GM12878 (cell line): Measurements from ENCODE around the gene HMCN1. TPM values are rescaled to one million over a fixed set of nuclear protein-coding genes. Genes with fewer than 3 reads are reported as not detected.

ENCODE experiments used
- ATAC-seq: fragments of 200-7000 bp; cut with Tn5 transposase; 3 replicates; pipeline ENCODE4 v1.9.1; 2020; ENCODE audit warnings: mild to moderate bottlenecking, moderate library complexity
- BruUV-seq: library from RNA; stranded (reverse); fragments of 400-500 nt; replicated peaks from 2 replicates; lab custom pipeline; 2021; lab: Mats Ljungman, UMichigan
- CTCF ChIA-PET: fragments of 300-600 bp; sonication (Branson Sonifier 250); formaldehyde crosslinking; extraction: SDS; loops from one replicate; lab custom pipeline; 2021; ENCODE audit warnings: inconsistent platforms; lab: Yijun Ruan, JAX
- POLR2A ChIA-PET: fragments of 350-600 bp; formaldehyde crosslinking; extraction: SDS; loops from one replicate; lab custom pipeline; 2021; ENCODE audit warnings: inconsistent platforms; lab: Charles Lee
- RAD21 ChIA-PET: fragments of 300-600 bp; sonication (Branson Sonifier 250); formaldehyde crosslinking; loops from one replicate; lab custom pipeline; 2023; ENCODE audit warnings: antibody characterized with exemption; ENCODE audit not compliant: unreplicated experiment; lab: Charles Lee
- SMC1A ChIA-PET: fragments of 300-600 bp; sonication (Branson Sonifier 250); formaldehyde crosslinking; loops from one replicate; lab custom pipeline; 2023; ENCODE audit not compliant: unreplicated experiment, uncharacterized antibody; lab: Charles Lee
- DNase-seq: peaks from one replicate; pipeline ENCODE4 v3.0.0-alpha.2; 2011; ENCODE audit warnings: low read depth, low spot score
- FAIRE-seq: peaks from 3 replicates; lab custom pipeline; 2011; peaks lifted over from hg19 to GRCh38; lab: Jason Lieb, UNC
- H2AFZ ChIP-seq: 2 replicates; pipeline ENCODE4 v1.6.0; 2011; ENCODE audit warnings: low read depth, low read length, control low read depth; ENCODE audit not compliant: control insufficient read depth
- H3K27ac ChIP-seq: 2 replicates; pipeline ENCODE4 v1.5.1; 2011; ENCODE audit warnings: control low read depth; ENCODE audit not compliant: control insufficient read depth, insufficient read depth
- H3K27me3 ChIP-seq, 2 experiments: replicated peaks in 1 of 2; 2 replicates each; pipeline versions ENCODE4 v1.6.0 to v1.6.1; 2011; ENCODE audit warnings: low read length in 1 of 2; ENCODE audit not compliant: control insufficient read depth in 2 of 2, insufficient read depth in 2 of 2
- H3K36me3 ChIP-seq, 2 experiments: 2 replicates each; pipeline ENCODE4 v1.5.1; 2011; ENCODE audit warnings: low read length in 1 of 2; ENCODE audit not compliant: control insufficient read depth in 2 of 2, insufficient read depth in 2 of 2
- H3K4me1 ChIP-seq: 2 replicates; pipeline ENCODE4 v1.6.1; 2011; ENCODE audit warnings: mild to moderate bottlenecking, low read length, moderate library complexity, mixed read lengths; ENCODE audit not compliant: control insufficient read depth, insufficient read depth
- H3K4me2 ChIP-seq: 2 replicates; pipeline ENCODE4 v1.6.0; 2011; ENCODE audit warnings: control low read depth; ENCODE audit not compliant: control insufficient read depth, insufficient read depth
- H3K4me3 ChIP-seq: fragments of 200-600 bp; sonication (generic); 2 replicates; pipeline ENCODE4 v1.5.1; 2016
- H3K79me2 ChIP-seq: 2 replicates; pipeline ENCODE4 v1.6.0; 2011; ENCODE audit warnings: low read length; ENCODE audit not compliant: control insufficient read depth, insufficient read depth
- H3K9ac ChIP-seq: 2 replicates; pipeline ENCODE4 v1.8.0; 2011; ENCODE audit warnings: low read length, control low read depth, mixed read lengths; ENCODE audit not compliant: control insufficient read depth, insufficient read depth
- H3K9me3 ChIP-seq: replicated peaks from 3 replicates; pipeline ENCODE4 v1.5.1; 2011; ENCODE audit warnings: mild to moderate bottlenecking, low read length; ENCODE audit not compliant: control insufficient read depth, insufficient read depth
- H4K20me1 ChIP-seq: 2 replicates; pipeline ENCODE4 v1.6.0; 2011; ENCODE audit not compliant: control insufficient read depth, insufficient read depth
- BACH1 ChIP-seq: fragments of 450-650 bp; IDR thresholded peaks from 2 replicates; pipeline ENCODE4 v1.6.1; 2017; ENCODE audit warnings: mild to moderate bottlenecking, borderline replicate concordance
- BMI1 ChIP-seq: fragments of 450-650 bp; IDR thresholded peaks from 2 replicates; pipeline ENCODE4 v1.6.1; 2016; ENCODE audit warnings: mild to moderate bottlenecking, moderate library complexity, borderline replicate concordance
- LARP7 ChIP-seq: fragments of 450-650 bp; IDR thresholded peaks from 2 replicates; pipeline ENCODE4 v1.6.1; 2017; ENCODE audit warnings: mild to moderate bottlenecking
- NR2C1 ChIP-seq: fragments of 450-650 bp; IDR thresholded peaks from 2 replicates; pipeline ENCODE4 v1.6.1; 2017; ENCODE audit warnings: antibody characterized with exemption, mild to moderate bottlenecking, moderate library complexity
- PAX5 ChIP-seq: IDR thresholded peaks from 2 replicates; pipeline ENCODE4 v1.6.1; 2011; ENCODE audit warnings: low read depth, low read length, borderline replicate concordance
- STAT1 ChIP-seq: fragments of 450-650 bp; conservative IDR thresholded peaks from 2 replicates; pipeline ENCODE4 v1.6.1; 2014; ENCODE audit warnings: antibody characterized with exemption, mild to moderate bottlenecking
- WGBS: methylation state at CpG from one replicate; pipeline ENCODE4 v1.1.6; 2016; ENCODE audit warnings: low lambda C conversion rate; ENCODE audit not compliant: insufficient replicate concordance, insufficient coverage; ENCODE audit errors: missing lambda C conversion rate; 5-methylcytosine and 5-hydroxymethylcytosine counted together
- in situ Hi-C: fragments of 300-500 bp; cut with MboI; formaldehyde crosslinking; loops from 9 replicates; pipeline ENCODE4 v1.14.3; 2018; ENCODE audit warnings: mixed read lengths
- intact Hi-C: fragments of 100-400 bp; cut with micrococcal nuclease; formaldehyde crosslinking; loops from one replicate; pipeline ENCODE4 v1.14.2; 2022; ENCODE audit not compliant: unreplicated experiment
- polyA plus RNA-seq, 11 experiments: library from polyadenylated mRNA; depleted of rRNA in 4 of 11; unstranded in 6 of 11; stranded (reverse) in 5 of 11; fragments of >200 nt; fragmentation: Nextera tagmentation in 4 of 11; fragmentation: Illumina TruSeq in 1 of 11; extraction: Ambion mirVana in 4 of 11; extraction: Trizol in 1 of 11; gene quantifications; 1 replicate in 1 of 11; 2 replicates in 10 of 11; pipeline versions ENCODE4 v1.2.1 to v1.2.3, GENCODE V29; 2011 to 2016; ENCODE audit warnings: inconsistent platforms in 2 of 11, missing spikeins in 2 of 11, low read depth in 1 of 11
- total RNA-seq, 4 experiments: library from RNA; depleted of rRNA in 3 of 4; stranded (reverse); fragments of >200 nt in 3 of 4; fragmentation: Illumina TruSeq in 1 of 4; extraction: Trizol in 1 of 4; gene quantifications; 2 replicates each; pipeline versions ENCODE4 v1.2.1 to v1.2.3, GENCODE V29; 2013 to 2021
- TF ChIP-seq, protein P1 (sequence below): fragments of 150-350 bp; IDR thresholded peaks from 2 replicates; pipeline ENCODE4 v1.6.1; 2016; ENCODE audit warnings: low read depth, low read length

HMCN1 gene
- total and polyA plus RNA-seq, 10 of the 15 experiments (the other 5 are each of a cell fraction or from before 2014, with no cell fraction given) = under 0.01 to 0.07 TPM; not detected in 8

- TF ChIP-seq, protein P1, sequence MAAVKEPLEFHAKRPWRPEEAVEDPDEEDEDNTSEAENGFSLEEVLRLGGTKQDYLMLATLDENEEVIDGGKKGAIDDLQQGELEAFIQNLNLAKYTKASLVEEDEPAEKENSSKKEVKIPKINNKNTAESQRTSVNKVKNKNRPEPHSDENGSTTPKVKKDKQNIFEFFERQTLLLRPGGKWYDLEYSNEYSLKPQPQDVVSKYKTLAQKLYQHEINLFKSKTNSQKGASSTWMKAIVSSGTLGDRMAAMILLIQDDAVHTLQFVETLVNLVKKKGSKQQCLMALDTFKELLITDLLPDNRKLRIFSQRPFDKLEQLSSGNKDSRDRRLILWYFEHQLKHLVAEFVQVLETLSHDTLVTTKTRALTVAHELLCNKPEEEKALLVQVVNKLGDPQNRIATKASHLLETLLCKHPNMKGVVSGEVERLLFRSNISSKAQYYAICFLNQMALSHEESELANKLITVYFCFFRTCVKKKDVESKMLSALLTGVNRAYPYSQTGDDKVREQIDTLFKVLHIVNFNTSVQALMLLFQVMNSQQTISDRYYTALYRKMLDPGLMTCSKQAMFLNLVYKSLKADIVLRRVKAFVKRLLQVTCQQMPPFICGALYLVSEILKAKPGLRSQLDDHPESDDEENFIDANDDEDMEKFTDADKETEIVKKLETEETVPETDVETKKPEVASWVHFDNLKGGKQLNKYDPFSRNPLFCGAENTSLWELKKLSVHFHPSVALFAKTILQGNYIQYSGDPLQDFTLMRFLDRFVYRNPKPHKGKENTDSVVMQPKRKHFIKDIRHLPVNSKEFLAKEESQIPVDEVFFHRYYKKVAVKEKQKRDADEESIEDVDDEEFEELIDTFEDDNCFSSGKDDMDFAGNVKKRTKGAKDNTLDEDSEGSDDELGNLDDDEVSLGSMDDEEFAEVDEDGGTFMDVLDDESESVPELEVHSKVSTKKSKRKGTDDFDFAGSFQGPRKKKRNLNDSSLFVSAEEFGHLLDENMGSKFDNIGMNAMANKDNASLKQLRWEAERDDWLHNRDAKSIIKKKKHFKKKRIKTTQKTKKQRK = no peak
- TF ChIP-seq BMI1 (no peak), BACH1 (no peak), NR2C1 (no peak), PAX5 (no peak)
Observed at GRCh38 chr1:186113461-186113860, 379.3 kb downstream of the HMCN1 start (continued).

- no peak overlapping the region for H3K4me2 ChIP-seq
- 0% methylated on average over 1 of the region's 1 CpG for WGBS
- in situ Hi-C loops (no loop called here), intact Hi-C loops (no loop called here)
- ChIA-PET RAD21 (no interaction called here), POLR2A (no interaction called here), SMC1A (no interaction called here)
- no peak overlapping the region for H3K27ac ChIP-seq
- H4K20me1 ChIP-seq = no peaks in the 10 kb centered on the region
- ATAC-seq (no peak), FAIRE-seq (no peak)
- no peaks in the 10 kb centered on the region for H3K36me3 ChIP-seq
- H2AFZ ChIP-seq = no peak overlapping the region
- no peak overlapping the region for H3K4me3 ChIP-seq
- H3K4me1 ChIP-seq = no peaks in the 10 kb centered on the region
- no peak overlapping the region for H3K9ac ChIP-seq
- no peaks in the 10 kb centered on the region for H3K79me2 ChIP-seq
- no peaks in the 10 kb centered on the region for H3K27me3 ChIP-seq
- TF ChIP-seq LARP7 (no peak), STAT1 (no peak)
- TF ChIP-seq, all 136 proteins: peak for 0
- no peaks in the 10 kb centered on the region for H3K9me3 ChIP-seq
- BruUV-seq = no TSS peak
- CTCF ChIA-PET = no interaction called here
- no peak for DNase-seq
Observed at GRCh38 chr1:186118724-186119123, 384.5 kb downstream of the HMCN1 start.
